ENCODE measurements around the gene ADGRD1. TPM values are rescaled to one million over a fixed set of nuclear protein-coding genes. Genes with fewer than 3 reads are reported as not detected.
A peak's percentile ranks its signal among the peaks of the same experiment; 100 is the strongest.

Gene ADGRD1
- total RNA-seq, 1 experiment from 2014 or later = 0.05 TPM

DNA sequence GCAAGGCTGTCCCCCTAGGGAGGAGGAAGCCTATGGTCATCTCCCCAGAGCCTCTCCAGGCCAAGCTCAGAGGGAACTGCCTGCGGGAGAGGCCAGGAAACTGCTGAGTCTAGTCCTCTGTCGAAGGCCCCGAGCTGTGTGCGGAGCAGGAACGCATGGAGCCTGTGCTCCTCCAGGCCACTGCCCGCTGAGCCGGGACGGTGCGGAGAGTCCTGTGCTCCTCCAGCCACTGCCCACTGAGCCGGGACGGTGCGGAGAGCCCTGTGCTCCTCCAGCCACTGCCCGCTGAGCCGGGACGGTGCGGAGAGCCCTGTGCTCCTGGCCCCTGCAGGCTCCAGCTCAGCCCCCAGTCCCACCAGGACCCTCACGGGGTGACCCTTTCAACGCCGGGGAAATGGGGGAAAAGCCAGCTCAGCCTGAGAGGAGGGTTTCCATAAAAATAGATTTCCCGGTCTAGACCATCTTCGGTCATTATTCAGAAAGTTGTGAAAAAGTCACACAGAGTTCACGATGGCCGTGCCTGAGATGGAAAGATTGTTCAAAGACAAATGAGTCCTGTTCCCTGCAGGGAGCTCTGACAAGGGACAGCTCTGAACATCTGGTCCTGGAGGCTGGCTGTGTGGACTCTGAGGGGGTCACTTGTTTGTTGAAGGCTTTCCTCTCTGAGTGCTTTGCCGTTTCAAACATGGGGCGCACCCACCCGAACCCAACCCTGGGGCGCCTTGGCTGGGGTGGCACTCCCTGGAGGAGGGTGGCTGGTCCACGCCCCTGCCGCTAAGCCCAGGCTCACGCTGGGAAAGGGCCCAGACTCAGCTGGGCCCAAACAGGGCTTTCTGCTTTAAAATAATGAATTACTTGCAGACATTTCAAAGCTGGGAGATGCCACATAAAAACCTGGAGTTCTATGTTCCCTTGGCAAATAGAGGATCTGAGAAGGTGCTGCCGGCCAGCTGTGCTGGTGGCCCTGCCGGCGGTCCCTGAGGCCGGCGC is 85.5 kb downstream of the ADGRD1 start:
- DNase-seq (ENCODE audit: low read depth, low spot score) = no peak
- in situ Hi-C loops (cut with HindIII; ENCODE audit: low pct_unique_long_range_greater_than_20kb, low sequenced_read_pairs) = no loop called here

DNA sequence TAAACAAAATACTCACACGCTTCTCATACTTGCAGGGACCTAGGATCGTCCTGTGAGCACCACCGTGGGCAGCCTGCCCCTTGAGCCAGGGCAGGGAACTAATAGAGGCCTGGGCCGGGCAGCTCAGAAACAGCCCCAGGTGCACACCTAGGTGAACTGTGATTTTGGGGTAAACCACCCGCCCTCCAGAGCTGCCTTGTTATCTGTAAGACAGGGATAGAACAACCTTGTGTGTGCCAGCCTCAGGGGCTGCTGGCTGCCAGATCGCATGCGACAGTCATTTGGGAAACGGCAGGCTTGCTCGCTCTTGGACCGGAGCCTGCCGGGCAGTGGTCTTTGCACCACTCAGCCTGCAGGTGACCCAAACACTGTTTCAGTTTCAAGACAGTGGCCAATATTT is 86.8 kb downstream of the ADGRD1 start:
- no peak for DNase-seq (ENCODE audit: low read depth, low spot score)
- in situ Hi-C loops (cut with HindIII; ENCODE audit: low pct_unique_long_range_greater_than_20kb, low sequenced_read_pairs) = no loop called here

DNA sequence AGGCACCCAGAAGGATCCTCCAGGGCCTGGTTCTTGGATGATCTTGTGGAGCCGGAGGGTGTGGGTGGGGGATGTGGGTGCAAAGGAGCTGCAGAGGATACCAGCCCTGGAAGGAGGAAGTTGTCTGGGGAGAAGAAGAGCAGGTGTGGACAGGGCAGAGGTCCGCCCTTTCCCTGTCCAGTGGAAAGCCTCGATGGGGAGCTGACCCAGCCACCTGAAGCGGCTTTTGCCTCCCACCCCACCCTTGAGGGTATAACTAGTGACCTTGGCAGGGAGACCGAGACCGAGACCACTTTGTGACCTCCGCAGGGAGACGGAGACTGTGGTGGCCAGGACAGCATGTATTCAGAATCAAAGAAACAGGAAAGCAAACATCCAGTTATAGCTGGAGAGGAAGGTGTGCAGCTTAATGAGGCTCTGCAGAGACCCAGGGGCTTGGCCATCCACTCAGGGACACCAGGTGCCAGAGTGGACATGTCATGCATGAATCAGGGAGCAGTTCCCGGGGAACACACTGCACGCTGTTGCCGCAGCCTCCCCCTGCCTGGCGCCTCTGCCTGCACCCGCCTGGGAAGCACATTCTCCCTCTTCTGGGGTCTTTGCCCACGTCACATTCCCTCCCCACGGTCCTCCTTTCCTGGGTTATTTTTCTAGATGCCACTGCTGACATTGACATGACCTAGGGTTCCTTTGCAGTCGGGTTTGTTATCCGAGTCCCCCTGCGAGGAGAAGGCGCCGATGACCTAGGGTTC is 87.7 kb downstream of the ADGRD1 start:
- no peak for DNase-seq (ENCODE audit: low read depth, low spot score)
- in situ Hi-C loops (cut with HindIII; ENCODE audit: low pct_unique_long_range_greater_than_20kb, low sequenced_read_pairs) = no loop called here

DNA sequence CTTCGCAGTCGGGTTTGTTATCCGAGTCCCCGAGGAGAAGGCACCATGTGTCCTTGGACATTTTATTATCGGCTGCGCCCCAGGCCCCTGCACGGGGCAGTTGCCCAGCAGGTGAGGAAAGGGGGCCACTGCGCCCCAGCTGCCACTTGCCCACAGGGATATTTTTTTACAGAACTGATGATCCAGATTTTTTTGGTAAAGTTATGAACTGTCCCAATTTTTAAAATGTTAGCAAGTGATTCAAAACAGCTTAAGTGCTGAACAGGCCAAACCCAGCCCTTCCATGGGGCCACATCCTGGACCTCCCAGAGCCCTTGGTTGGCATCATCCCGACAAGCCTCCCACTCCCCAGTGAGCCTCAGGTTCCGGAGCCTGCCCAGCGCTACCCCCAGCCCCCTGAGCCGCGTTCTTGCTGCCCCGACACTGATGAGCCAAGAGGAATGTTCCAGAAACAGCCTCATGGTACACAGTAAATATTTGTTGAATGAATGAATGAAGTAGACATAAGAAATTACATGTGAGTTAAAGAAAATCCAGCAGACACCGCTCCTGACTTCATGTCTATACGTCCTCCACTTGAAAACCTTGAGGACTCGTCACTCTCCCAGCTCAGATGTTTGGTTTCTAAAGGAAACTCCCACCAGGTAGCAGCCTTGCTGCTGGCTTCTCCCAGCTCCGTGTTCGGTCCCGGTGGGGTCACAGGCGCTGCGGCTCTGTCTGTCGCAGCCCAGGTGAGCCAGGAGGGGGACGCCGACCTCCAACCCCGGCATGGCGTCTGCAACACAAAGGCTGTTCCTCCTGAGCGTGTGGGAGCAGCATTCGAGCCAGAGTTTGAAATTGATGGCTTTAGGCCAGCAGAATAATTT is 88.5 kb downstream of the ADGRD1 start:
- in situ Hi-C loops (cut with HindIII; ENCODE audit: low pct_unique_long_range_greater_than_20kb, low sequenced_read_pairs) = no loop called here
- DNase-seq (ENCODE audit: low read depth, low spot score) = no peak

DNA sequence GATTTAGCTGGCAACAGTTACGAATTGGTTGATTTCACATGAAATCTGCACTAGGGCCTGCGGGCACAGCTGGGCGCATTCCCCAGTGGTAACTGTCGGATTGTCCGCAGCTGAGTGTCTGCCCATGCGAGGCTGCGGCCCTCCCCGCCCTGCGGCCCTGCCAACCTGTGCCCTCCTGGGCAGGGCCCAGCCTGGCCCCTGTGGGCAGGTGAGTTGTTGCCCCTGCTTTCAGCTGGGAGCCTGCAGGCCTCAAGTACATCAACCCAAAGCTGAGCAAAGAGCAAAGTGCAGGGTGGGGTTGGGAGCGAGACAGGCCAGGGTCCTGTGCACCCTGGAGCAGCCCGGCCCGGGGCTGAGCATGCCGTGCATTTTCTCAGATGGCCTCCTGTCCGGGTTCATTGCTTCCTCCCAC is 89.1 kb downstream of the ADGRD1 start:
- in situ Hi-C loops (cut with HindIII; ENCODE audit: low pct_unique_long_range_greater_than_20kb, low sequenced_read_pairs) = no loop called here
- DNase-seq (ENCODE audit: low read depth, low spot score) = no peak

DNA sequence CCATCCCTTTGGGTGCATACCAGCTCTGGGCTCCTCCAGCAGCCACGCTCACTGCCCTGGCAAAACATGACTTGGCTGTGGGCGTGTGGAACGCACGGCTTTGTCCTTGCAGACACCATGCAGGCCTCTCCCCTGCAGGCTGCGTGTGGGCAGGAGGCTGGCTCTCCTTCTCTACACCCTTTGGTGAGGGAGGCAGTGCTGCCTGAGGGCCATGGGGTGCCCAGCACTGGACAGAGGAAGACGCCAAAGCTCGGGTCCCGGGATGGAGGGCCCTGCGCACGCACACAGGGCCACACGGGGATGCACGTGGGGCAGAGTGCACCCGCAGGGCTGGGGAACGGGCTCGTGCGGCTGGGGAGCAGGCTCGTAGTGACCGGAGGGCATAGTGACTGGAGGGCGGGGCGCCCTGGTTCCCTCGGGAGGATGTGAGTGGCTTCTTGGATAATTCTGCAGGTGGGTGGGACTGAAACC is 89.7 kb downstream of the ADGRD1 start:
- no peak for DNase-seq (ENCODE audit: low read depth, low spot score)
- in situ Hi-C loops (cut with HindIII; ENCODE audit: low pct_unique_long_range_greater_than_20kb, low sequenced_read_pairs) = no loop called here

DNA sequence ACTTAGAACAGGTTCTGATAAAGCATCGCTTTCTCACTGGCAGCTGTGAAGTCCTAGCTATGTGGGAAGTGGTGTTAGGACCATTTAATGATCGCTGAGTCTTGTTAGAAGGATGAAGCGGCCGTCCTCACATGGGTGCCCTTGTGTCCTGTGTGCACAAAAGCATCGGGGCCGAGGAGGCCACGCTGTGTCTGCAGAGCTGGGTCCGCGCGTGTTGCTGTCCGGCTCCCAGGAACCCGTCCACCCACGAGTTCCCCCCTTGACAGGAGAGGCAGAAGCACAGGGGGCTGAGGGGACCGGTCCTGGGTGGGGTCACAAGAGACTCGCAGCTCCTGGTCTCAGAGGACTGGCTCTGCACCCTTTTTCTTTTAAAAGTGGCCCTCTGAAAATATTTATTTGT is 90.4 kb downstream of the ADGRD1 start:
- DNase-seq (ENCODE audit: low read depth, low spot score) = no peak
- in situ Hi-C loops (cut with HindIII; ENCODE audit: low pct_unique_long_range_greater_than_20kb, low sequenced_read_pairs) = no loop called here

DNA sequence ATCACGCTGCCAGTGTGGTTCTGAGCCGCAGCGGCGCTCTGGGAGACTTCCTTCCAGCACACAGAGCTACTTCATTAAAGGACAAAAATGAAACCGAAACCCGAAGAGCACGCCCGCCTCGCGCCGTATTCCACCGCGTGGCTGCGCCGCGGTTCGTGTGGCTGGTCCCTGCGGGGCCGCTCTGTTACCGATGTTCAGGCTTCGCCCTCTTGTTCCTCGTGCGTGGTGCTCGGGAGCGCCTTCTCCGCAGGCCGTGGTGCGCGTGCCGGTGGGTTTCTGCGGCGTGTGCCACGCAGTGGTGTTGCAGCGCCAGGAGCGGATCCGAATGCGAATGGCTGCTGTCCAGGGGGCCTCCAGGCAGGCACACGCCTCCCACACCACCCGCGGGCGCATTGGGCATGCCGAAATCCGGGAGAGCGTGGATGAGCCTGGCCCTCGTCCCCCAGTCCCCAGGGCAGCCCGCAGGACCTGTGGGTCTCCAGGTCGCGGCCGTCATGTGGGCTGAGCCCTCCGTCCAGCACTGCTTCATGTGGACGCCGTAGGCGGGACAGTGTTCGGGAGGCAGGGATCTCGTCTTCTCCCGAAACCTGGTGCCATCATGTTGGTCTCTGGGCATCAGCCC is 91.2 kb downstream of the ADGRD1 start:
- in situ Hi-C loops (cut with HindIII; ENCODE audit: low pct_unique_long_range_greater_than_20kb, low sequenced_read_pairs) = no loop called here

DNA sequence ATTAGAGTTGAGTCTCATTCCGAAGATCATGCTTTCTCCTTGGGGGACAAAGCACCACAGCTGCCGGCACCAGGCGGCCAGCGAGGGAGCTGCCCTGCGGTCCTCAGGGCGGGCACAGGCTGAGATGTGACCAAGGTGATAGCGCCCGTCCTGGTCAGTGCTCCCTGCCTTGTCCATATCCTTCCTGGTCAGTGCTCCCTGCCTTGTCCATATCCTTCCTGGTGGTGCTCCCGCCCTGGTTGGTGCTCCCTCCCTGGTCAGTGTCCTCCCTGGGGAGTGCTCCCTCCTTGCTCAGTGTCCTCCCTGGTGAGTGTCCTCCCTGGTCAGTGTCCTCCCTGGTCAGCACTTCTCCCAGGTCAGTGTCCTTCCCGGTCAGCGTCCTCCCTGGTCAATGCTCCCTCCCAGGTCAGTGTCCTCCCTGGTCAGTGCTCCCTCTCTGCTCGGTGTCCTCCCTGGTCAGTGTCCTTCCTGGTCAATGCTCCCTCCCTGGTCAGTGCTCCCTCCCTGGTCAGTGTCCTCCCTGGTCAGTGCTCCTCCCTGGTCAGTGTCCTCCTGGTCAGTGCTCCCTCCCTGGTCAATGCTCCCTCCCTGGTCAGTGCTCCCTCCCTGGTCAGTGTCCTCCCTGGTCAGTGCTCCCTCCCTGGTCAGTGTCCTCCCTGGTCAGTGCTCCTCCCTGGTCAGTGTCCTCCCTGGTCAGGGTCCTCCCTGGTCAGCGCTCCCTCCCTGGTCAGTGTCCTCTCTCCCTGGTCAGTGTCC is 92.2 kb downstream of the ADGRD1 start:
- DNase-seq (ENCODE audit: low read depth, low spot score) = no peak
- in situ Hi-C loops (cut with HindIII; ENCODE audit: low pct_unique_long_range_greater_than_20kb, low sequenced_read_pairs) = no loop called here

More for the DNA sequence above, 91.2 kb downstream of the ADGRD1 start:
- DNase-seq (ENCODE audit: low read depth, low spot score) = peak; percentile 28

DNA sequence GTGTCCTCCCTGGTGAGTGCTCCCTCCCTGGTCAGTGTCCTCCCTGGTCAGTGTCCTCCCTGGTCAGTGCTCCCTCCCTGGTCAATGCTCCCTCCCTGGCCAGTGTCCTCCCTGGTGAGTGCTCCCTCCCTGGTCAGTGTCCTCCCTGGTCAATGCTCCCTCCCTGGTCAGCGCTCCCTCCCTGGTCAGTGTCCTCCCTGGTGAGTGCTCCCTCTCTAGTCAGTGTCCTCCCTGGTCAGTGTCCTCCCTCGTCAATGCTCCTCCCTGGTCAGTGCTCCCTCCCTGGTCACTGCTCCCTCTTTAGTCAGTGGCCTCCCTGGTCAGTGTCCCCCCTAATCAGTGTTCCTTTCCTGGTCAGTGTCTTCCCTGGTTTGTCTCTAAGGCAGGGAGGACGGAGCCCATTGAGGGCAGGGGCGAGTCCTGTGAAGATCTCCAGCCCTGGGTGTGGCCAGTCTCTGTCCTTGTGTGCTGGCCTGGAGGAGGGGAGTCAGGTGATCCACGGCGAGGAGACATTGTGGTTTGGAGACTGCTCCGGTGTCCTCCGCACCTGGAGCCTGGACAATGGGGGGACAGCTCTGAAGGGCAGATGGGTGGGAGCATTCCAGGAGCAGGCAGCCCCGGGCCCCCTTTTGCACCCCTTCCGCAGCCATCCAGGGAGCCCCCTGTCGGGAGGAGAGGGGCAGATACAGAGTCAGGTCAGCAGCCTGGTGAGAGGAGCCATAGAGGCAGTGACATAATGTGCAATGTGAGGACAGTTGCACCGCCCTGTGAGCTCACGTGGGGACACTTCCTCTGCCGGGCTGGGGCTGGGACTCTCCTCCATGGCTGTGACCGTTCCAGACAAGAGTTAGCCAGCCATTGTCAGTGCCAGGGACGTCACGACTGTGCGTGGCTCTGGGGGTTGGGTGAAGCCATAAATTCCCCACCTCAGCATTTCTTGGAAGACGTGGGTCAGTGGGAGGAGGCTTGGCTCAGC is 93.4 kb downstream of the ADGRD1 start:
- in situ Hi-C loops (cut with HindIII; ENCODE audit: low pct_unique_long_range_greater_than_20kb, low sequenced_read_pairs) = no loop called here
- peak; percentile 28 for DNase-seq (ENCODE audit: low read depth, low spot score)

DNA sequence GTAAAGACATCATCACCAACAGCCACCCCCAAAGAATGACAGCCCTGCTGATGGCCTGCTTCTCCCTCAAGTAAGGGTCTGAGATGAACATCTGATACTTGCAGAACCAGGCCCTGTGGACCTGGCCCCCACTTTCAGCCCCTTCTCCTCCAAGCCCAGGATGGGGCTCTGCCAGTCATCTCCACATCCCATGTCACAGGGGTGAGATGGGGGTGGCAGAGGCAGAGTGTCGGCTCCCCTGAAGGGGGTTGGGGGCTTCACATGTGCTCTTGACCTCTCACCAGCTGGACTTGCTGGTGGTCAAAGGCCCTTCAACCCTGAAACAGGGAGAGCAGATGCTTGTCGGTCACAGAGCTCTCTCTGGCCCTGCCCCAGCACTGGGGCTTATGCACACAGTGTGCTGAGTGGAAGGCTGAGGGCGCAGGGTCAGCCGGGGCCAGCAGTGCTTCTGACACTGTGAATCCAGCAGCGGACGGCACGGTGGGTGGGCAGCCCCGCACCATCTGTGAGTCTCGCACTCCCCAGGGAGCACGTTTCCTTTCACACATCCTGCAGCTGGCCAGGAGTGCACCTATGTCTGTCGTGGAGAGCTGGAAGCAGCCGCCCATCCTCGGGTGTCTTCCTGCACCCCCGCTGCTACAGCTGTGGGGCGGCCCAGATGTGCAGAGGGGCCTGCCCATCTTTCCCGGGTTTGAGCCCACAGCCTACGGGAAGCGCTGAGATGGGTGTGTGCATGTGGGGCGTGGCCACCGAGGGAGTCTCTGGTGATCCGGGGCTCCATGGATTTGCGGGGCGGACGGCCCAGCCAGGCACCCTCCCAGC is 94.3 kb downstream of the ADGRD1 start:
- in situ Hi-C loops (cut with HindIII; ENCODE audit: low pct_unique_long_range_greater_than_20kb, low sequenced_read_pairs) = no loop called here
- no peak for DNase-seq (ENCODE audit: low read depth, low spot score)

DNA sequence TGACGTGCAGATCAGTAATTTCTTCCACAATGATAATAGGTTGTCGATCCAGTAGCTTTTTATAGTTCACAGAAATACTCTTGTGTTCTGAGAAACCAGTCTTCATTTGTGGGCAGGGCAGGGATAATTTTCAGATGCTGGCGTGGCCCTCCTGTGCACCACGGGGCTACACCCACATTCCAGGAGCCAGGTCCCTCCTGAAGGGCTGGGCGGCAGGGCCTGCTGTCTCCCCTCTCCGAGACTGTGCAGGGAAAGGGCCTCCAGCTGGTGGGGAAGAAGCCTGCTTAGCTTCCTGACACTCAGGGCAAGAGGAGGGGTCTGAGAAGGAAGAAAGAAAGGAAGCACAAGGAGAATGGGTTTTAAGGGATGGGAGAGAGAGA is 94.9 kb downstream of the ADGRD1 start:
- DNase-seq (ENCODE audit: low read depth, low spot score) = no peak
- in situ Hi-C loops (cut with HindIII; ENCODE audit: low pct_unique_long_range_greater_than_20kb, low sequenced_read_pairs) = no loop called here

DNA sequence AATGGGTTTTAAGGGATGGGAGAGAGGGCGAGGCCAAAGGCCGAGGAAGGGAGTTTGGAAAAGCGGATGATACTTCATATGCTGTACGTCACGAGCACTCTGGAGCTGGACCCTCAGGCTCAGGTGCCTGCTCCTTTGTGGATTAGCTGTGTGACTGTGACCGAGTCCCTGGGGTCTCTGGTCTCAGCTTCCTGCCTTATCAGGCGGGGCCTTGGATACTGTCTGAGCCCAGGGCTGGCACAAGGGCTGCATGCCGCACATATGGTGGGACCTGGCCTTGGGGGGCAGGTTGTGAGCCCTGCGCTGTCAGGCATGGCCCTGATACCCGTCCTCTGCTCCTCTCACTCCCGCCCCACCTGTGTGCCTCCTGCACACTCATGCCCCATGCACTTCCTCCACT is 95.3 kb downstream of the ADGRD1 start:
- no peak for DNase-seq (ENCODE audit: low read depth, low spot score)
- in situ Hi-C loops (cut with HindIII; ENCODE audit: low pct_unique_long_range_greater_than_20kb, low sequenced_read_pairs) = no loop called here

DNA sequence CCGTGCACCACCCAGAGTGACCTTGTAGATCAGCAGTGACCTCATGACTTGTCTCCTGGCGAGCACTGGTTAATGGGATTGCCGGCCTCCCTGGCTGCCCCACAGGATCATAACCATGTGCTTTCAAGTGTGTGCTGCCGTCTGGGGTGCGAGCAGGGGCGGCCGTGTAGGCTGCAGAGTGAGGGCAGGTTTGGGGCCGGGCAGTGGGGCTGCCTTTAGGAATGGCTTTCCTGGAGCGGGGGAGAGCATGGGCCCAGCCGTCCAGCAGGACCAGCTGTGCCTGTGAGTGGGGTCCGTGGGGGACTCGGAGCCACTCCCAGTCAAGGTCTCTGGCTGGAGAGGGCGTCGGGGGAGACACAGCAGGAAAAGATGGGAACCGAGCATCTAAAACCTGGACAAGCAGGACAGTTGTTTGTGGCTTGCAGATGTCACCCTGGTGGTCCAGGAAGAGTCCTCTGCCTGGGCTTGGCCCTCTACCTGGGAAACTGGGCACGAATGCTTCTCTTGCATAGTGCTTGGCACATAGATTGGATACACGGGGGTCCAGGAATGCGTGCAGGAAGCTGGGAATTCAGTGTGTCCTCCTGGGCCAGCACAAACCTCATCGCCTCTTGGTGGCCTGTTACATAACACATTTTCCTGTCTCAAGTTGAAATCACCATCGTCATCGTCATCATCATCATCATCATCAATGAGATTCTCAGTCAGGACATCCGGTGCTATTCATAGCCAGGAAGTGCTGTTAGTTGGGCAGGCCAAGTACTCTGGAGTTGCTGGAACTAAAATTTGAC is 96.0 kb downstream of the ADGRD1 start:
- in situ Hi-C loops (cut with HindIII; ENCODE audit: low pct_unique_long_range_greater_than_20kb, low sequenced_read_pairs) = no loop called here

More for the DNA sequence above, 96.0 kb downstream of the ADGRD1 start:
- no peak for DNase-seq (ENCODE audit: low read depth, low spot score)
